ENCODE results near the gene SPCS1. TPM values are rescaled to one million over a fixed set of nuclear protein-coding genes. Genes with fewer than 3 reads are reported as not detected.

Gene SPCS1
- total and polyA plus RNA-seq, 9 of the 15 experiments (the other 6 are each of a cell fraction or from before 2014, with no cell fraction given): 73.9 to 567 (median 127) TPM

DNA sequence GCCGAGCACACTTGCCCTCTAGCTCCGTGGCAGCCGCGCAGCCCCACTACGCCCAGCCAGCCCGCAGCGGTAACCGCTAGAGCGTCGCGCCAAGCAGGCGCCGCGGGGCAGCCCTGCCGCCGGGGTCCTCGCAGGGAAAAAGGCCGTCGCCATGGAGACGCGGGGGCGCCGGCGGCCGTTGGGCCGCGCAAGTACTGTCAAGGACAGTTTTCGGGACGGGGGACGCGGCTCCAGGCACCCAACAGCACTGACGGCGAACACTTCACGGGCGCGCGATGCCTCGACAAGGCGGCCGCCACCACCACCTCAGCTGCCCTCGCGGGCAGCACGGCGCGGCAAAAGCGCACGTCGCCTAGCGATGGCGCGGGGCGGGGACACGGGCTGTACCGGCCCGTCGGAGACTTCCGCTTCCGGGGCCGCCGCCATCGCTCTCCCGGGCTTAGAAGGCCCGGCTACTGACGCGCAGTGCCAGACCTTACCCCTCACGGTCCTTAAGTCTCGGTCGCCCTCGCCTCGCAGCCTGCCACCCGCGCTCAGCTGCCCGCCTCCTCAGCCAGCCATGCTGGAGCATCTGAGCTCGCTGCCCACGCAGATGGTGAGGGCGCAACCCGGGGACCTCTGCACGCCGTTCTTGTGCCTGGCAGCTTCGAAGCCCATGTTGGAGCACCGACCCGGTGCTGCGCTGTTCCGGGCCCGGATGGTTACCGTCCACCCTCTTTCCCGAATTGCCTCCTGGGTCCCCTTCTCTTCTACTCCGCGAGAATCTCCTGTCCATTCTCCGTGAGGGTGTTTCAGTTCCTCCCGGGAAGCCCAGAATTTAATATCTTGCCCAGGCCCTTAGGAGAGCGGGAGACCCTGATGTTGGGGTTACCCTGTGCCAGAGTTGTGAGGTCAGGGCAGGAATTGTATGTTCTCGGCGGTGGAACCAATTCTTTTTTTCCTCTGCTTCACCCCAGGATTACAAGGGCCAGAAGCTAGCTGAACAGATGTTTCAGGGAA, at the start of gene SPCS1, which contains the start of gene GLT8D1 (continued):
- TF ChIP-seq, protein P1, sequence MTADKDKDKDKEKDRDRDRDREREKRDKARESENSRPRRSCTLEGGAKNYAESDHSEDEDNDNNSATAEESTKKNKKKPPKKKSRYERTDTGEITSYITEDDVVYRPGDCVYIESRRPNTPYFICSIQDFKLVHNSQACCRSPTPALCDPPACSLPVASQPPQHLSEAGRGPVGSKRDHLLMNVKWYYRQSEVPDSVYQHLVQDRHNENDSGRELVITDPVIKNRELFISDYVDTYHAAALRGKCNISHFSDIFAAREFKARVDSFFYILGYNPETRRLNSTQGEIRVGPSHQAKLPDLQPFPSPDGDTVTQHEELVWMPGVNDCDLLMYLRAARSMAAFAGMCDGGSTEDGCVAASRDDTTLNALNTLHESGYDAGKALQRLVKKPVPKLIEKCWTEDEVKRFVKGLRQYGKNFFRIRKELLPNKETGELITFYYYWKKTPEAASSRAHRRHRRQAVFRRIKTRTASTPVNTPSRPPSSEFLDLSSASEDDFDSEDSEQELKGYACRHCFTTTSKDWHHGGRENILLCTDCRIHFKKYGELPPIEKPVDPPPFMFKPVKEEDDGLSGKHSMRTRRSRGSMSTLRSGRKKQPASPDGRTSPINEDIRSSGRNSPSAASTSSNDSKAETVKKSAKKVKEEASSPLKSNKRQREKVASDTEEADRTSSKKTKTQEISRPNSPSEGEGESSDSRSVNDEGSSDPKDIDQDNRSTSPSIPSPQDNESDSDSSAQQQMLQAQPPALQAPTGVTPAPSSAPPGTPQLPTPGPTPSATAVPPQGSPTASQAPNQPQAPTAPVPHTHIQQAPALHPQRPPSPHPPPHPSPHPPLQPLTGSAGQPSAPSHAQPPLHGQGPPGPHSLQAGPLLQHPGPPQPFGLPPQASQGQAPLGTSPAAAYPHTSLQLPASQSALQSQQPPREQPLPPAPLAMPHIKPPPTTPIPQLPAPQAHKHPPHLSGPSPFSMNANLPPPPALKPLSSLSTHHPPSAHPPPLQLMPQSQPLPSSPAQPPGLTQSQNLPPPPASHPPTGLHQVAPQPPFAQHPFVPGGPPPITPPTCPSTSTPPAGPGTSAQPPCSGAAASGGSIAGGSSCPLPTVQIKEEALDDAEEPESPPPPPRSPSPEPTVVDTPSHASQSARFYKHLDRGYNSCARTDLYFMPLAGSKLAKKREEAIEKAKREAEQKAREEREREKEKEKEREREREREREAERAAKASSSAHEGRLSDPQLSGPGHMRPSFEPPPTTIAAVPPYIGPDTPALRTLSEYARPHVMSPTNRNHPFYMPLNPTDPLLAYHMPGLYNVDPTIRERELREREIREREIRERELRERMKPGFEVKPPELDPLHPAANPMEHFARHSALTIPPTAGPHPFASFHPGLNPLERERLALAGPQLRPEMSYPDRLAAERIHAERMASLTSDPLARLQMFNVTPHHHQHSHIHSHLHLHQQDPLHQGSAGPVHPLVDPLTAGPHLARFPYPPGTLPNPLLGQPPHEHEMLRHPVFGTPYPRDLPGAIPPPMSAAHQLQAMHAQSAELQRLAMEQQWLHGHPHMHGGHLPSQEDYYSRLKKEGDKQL (CRISPR knock-in tag; IDR thresholded peaks at IDR 0.05; ENCODE audit: borderline replicate concordance): no peak
- TF ChIP-seq MAZ (CRISPR knock-in tag; conservative IDR thresholded peaks at IDR 0.05 in 1 of 2, IDR thresholded peaks at IDR 0.05 in 1 of 2) (peak in 1 of 2 experiments; percentile 69; a peak in 3 of 4 replicates), AFF4 (CRISPR knock-in tag; IDR thresholded peaks at IDR 0.05) (peak; percentile 85; the same call in 1 of the 2 replicates), ARID3B (CRISPR knock-in tag; IDR thresholded peaks at IDR 0.05; ENCODE audit: borderline replicate concordance) (no peak), HOXB6 (CRISPR knock-in tag; IDR thresholded peaks at IDR 0.05; ENCODE audit: borderline replicate concordance) (no peak), THRAP3 (IDR thresholded peaks at IDR 0.05; ENCODE audit: borderline replicate concordance) (no peak), LARP7 (IDR thresholded peaks at IDR 0.05) (no peak), TBL1XR1 (IDR thresholded peaks at IDR 0.05; ENCODE audit: low read length in 2 of 2) (no peak), ZBTB7A (IDR thresholded peaks at IDR 0.05; ENCODE audit: borderline replicate concordance, control insufficient read depth, low read depth, low read length) (peak; percentile 5; the same call in 1 of the 2 replicates)
- TF ChIP-seq, protein P2, sequence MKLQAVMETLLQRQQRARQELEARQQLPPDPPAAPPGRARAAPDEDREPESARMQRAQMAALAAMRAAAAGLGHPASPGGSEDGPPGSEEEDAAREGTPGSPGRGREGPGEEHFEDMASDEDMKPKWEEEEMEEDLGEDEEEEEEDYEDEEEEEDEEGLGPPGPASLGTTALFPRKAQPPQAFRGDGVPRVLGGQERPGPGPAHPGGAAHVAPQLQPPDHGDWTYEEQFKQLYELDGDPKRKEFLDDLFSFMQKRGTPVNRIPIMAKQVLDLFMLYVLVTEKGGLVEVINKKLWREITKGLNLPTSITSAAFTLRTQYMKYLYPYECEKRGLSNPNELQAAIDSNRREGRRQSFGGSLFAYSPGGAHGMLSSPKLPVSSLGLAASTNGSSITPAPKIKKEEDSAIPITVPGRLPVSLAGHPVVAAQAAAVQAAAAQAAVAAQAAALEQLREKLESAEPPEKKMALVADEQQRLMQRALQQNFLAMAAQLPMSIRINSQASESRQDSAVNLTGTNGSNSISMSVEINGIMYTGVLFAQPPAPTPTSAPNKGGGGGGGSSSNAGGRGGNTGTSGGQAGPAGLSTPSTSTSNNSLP (IDR thresholded peaks at IDR 0.05; ENCODE audit: borderline replicate concordance, low read depth, low read length): no peak

All from K562 (cell line).